AG04450 (cell line): ENCODE measurements around the gene ALOX15. TPM values are rescaled to one million over a fixed set of nuclear protein-coding genes. Genes with fewer than 3 reads are reported as not detected.
"Not testable (repeated sequence)": the region's sequence is repeated elsewhere in the genome, so short reads cannot be mapped to it uniquely, and the experiment has no call there.

ENCODE experiments used
- CTCF ChIA-PET: fragments of 300-600, 350-600 bp; formaldehyde crosslinking; extraction: SDS; loops from one replicate; lab custom pipeline; 2022; ENCODE audit warnings: antibody characterized with exemption, inconsistent platforms; lab: Charles Lee
- POLR2A ChIA-PET: fragments of 350-600 bp; formaldehyde crosslinking; extraction: SDS; loops from one replicate; lab custom pipeline; 2021; ENCODE audit warnings: antibody characterized with exemption, inconsistent platforms; lab: Yijun Ruan, JAX
- DNase-seq: peaks from one replicate; pipeline ENCODE4 v3.0.0-alpha.2; 2011; ENCODE audit warnings: low read depth, low spot score
- H3K27ac ChIP-seq: one replicate; pipeline ENCODE4 v1.5.1; 2012; ENCODE audit warnings: low read depth, low read length, control low read depth
- H3K27me3 ChIP-seq: one replicate; pipeline ENCODE4 v1.6.0; 2012; ENCODE audit warnings: low read length; ENCODE audit not compliant: control insufficient read depth, insufficient read depth
- H3K4me3 ChIP-seq: 2 replicates; pipeline ENCODE4 v1.5.1; 2011; ENCODE audit warnings: mild to moderate bottlenecking, low read depth, low read length, control low read depth
- H3K9me3 ChIP-seq: 2 replicates; pipeline ENCODE4 v1.5.1; 2012; ENCODE audit warnings: low read length; ENCODE audit not compliant: control insufficient read depth, insufficient read depth
- polyA plus RNA-seq: library from polyadenylated mRNA; depleted of rRNA; stranded (reverse); fragments of >200 nt; gene quantifications from 2 replicates; pipeline ENCODE4 v1.2.3, GENCODE V29; 2011
- TF ChIP-seq, protein P1 (sequence below): IDR thresholded peaks from 2 replicates; pipeline ENCODE4 v1.5.1; 2011; ENCODE audit warnings: low read depth, low read length, control low read depth, inconsistent platforms

ALOX15 gene
- polyA plus RNA-seq, 1 experiment, result not detected

DNA sequence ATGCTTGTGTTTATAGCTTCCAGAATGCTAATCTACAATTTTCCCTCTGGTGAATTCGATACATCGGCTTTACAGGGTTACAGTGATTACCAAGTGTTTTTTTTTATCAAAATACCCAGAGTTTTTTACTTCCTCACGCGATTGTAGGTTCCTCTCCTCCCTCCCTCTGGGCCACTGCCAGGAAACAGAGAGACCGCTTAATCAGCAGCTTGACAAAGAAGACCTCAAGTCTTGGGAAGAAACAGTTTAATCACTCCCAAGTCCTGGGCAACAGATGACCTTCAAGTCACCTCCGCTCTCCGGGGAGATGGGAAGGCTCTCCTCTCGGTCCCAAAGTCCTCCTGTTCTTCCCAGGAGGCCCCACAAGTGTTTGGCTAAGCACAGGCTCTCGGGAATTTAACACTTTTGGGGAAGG, 33.7 kb downstream of the ALOX15 start:
- Histone ChIP-seq H3K9me3 (no peaks in the 10 kb centered on the region), H3K27ac (no peak overlapping the region), H3K4me3 (no peak overlapping the region), H3K27me3 (peaks cover 26% of the 10 kb centered on the region)
- ChIA-PET CTCF (interaction anchor here (0.6 to 3.2 kb wide), 3 partner anchors 24 to 43 kb away, joined by 3 to 18 read pairs (median 6); no protein-coding TSS in a partner anchor), POLR2A (no interaction called here)
- DNase-seq, result no peak
- TF ChIP-seq, protein P1, sequence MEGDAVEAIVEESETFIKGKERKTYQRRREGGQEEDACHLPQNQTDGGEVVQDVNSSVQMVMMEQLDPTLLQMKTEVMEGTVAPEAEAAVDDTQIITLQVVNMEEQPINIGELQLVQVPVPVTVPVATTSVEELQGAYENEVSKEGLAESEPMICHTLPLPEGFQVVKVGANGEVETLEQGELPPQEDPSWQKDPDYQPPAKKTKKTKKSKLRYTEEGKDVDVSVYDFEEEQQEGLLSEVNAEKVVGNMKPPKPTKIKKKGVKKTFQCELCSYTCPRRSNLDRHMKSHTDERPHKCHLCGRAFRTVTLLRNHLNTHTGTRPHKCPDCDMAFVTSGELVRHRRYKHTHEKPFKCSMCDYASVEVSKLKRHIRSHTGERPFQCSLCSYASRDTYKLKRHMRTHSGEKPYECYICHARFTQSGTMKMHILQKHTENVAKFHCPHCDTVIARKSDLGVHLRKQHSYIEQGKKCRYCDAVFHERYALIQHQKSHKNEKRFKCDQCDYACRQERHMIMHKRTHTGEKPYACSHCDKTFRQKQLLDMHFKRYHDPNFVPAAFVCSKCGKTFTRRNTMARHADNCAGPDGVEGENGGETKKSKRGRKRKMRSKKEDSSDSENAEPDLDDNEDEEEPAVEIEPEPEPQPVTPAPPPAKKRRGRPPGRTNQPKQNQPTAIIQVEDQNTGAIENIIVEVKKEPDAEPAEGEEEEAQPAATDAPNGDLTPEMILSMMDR, result no peak

DNA sequence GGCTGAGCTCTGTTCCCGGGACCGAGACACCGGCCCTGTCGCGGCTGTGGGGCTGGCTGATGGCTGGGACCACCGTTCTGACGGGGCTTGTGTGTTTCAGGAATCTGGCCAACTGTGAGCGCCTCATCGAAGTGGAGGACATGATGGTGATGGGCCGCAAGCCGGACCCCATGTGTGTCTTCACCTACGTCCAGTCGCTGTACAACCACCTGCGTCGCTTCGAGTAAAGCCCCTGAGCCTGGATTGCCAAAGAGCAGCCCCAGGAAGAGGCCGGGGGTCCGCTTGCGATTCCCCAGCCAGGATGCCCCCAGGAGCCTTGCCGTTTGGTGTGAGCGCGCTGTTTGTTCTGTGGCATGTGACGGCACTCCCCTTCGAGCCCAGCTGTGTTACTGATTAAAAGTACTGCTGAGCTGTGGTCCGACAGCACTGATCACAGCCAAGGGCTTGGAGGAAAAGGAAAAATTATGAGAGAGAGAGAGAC, 34.2 kb downstream of the ALOX15 start:
- H3K27me3 ChIP-seq, result peaks cover 26% of the 10 kb centered on the region
- ChIA-PET CTCF (interaction anchor here (0.6 to 3.2 kb wide), 4 partner anchors 18 to 172 kb away, joined by 3 to 18 read pairs (median 5); no protein-coding TSS in a partner anchor), POLR2A (no interaction called here)
- no peak for DNase-seq
- H3K9me3 ChIP-seq, result no peaks in the 10 kb centered on the region
- TF ChIP-seq, protein P1, result no peak
- no peak overlapping the region for H3K4me3 ChIP-seq
- H3K27ac ChIP-seq, result no peak overlapping the region

DNA sequence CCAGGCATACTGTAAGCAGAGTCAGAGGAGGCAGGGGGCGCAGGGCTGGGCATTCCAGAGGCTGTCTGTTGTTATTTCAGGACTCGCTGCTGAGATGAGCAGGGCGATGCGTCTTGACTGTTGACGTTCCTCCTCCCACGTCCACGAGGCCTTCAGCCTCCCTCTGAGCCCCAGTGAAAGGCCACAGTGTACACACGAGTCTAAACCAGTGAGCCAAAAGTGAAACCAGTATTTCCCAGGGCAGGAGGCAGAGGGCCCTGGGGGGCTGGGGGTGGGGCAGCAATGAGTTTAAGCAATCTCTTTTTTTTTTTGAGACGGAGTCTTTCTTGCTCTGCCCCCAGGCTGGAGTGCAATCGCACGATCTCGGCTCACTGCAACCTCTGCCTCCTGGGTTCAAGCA, 35.7 kb downstream of the ALOX15 start:
- POLR2A ChIA-PET, result no interaction called here

DNA sequence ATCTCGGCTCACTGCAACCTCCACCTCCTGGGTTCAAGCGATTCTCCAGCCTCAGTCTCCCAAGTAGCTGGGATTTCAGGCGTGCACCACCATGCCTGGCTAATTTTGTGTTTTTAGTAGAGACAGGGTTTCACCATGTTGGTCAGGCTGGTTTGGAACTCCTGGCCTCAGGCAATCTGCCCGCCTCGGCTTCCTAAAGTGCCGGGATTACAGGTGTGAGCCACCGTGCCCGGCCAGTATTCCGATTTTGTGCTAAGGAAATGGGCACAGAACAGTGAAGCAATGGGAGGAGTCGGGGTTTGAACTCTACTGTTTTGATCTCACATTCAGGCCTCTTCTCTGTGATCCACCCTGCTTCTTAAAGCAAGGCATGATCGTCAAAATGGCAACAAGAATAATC, 36.7 kb downstream of the ALOX15 start:
- DNase-seq, H3K27ac ChIP-seq, POLR2A ChIA-PET, H3K9me3 ChIP-seq, H3K4me3 ChIP-seq: not testable (repeated sequence)
- CTCF ChIA-PET, result interaction anchor here (1.1 kb wide), 1 partner anchor 38 kb away, joined by 5 read pairs; no protein-coding TSS in a partner anchor
- H3K27me3 ChIP-seq, result peaks cover 26% of the 10 kb centered on the region

More for the DNA sequence above, 35.7 kb downstream of the ALOX15 start:
- TF ChIP-seq, protein P1, result no peak
- no peak overlapping the region for H3K4me3 ChIP-seq
- CTCF ChIA-PET, result interaction anchor here (1.1 to 1.5 kb wide), 2 partner anchors 19 to 39 kb away, joined by 4 to 5 read pairs; no protein-coding TSS in a partner anchor
- DNase-seq, result no peak
- peaks cover 26% of the 10 kb centered on the region for H3K27me3 ChIP-seq
- no peaks in the 10 kb centered on the region for H3K9me3 ChIP-seq
- no peak overlapping the region for H3K27ac ChIP-seq

DNA sequence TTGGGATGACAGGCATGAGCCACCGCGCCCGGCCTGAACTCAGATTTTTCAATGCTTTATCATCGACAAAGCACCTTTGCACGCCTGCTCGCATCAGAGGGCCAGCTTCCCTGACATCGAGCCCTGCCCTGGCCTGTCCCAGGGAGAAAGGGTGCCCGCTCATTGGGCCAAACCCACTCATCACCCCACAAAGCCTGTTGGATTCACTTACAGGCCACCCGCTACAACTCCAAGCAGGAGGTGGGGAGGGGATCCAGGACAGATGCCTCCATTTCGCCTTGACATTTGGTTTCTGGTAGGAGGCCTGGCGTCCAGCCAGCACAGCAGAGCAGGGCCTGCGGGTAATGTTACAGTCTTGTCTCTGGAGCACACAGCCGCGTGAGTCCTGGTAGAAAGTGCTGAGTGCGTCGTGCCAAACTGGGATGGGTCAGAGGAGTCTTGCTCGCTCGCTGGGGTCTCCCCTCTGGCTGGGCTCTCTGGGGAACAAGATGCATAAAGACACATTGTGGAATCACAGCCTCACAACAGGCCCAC, 37.3 kb downstream of the ALOX15 start:
- DNase-seq, result no peak
- Histone ChIP-seq H3K27me3 (peaks cover 27% of the 10 kb centered on the region), H3K4me3 (no peak overlapping the region), H3K27ac (no peak overlapping the region), H3K9me3 (no peaks in the 10 kb centered on the region; the same call in 1 of the 2 replicates)
- ChIA-PET CTCF (no interaction called here), POLR2A (no interaction called here)
- TF ChIP-seq, protein P1, result no peak
